Non-pigmented ciliary epithelial cell (primary cell): ENCODE measurements around the gene KLHL15.
A peak's percentile ranks its signal among the peaks of the same experiment; 100 is the strongest.
"Not testable (repeated sequence)": the region's sequence is repeated elsewhere in the genome, so short reads cannot be mapped to it uniquely, and the experiment has no call there.

Experiments used
- DNase-seq: peaks from one replicate; pipeline ENCODE4 v3.0.0-alpha.2; 2010; ENCODE audit warnings: low read depth

The KLHL15 gene

GRCh38 chrX:24027086-24027485 lies at the start of gene KLHL15:
KLHL15 (minus strand) TSS chrX:24027186; CDS start chrX:24006693, 20,493 bp downstream.
- no peak for DNase-seq

GRCh38 chrX:24069877-24070276 lies 42.9 kb upstream of the KLHL15 start:
- DNase-seq, result no peak

- DNase-seq, result no peak
These were observed 36.5 kb upstream of the KLHL15 start for GRCh38 chrX:24063488-24063887.

- no peak for DNase-seq
These were observed 28.0 kb upstream of the KLHL15 start for GRCh38 chrX:24055043-24055356.

GRCh38 chrX:24054182-24055042 lies 27.4 kb upstream of the KLHL15 start, which contains the start of gene EIF2S3:
EIF2S3 (plus strand) TSS chrX:24054956; CDS start chrX:24054969, 13 bp downstream.
- peak; percentile 76 for DNase-seq

- DNase-seq, result not testable (repeated sequence)
These were observed 23.7 kb upstream of the KLHL15 start for GRCh38 chrX:24050522-24051318.

- not testable (repeated sequence) for DNase-seq
These were observed 22.7 kb upstream of the KLHL15 start for GRCh38 chrX:24049643-24050042.

- DNase-seq, result not testable (repeated sequence)
These were observed 19.1 kb upstream of the KLHL15 start for GRCh38 chrX:24046060-24046459.

GRCh38 chrX:24037729-24038128 lies 10.7 kb upstream of the KLHL15 start:
- no peak for DNase-seq

GRCh38 chrX:24034485-24034884 lies 7.5 kb upstream of the KLHL15 start:
- DNase-seq, result no peak

GRCh38 chrX:24030597-24030996 lies 3.6 kb upstream of the KLHL15 start:
- no peak for DNase-seq

GRCh38 chrX:24027985-24028384 lies 999 bp upstream of the KLHL15 start:
- no peak for DNase-seq

- no peak for DNase-seq
These were observed 554 bp downstream of the KLHL15 start for GRCh38 chrX:24026432-24026831.

GRCh38 chrX:24025741-24026403 lies 1.1 kb downstream of the KLHL15 start:
- peak; percentile 24 for DNase-seq

GRCh38 chrX:24024819-24025740 lies 1.9 kb downstream of the KLHL15 start:
- DNase-seq, result peak; percentile 38

- no peak for DNase-seq
These were observed 2.9 kb downstream of the KLHL15 start for GRCh38 chrX:24023972-24024669.

- no peak for DNase-seq
These were observed 3.4 kb downstream of the KLHL15 start for GRCh38 chrX:24023544-24023943.

GRCh38 chrX:24020306-24020876 lies 6.6 kb downstream of the KLHL15 start:
- no peak for DNase-seq

GRCh38 chrX:24019448-24019847 lies 7.5 kb downstream of the KLHL15 start:
- DNase-seq, result no peak

GRCh38 chrX:24018809-24019208 lies 8.2 kb downstream of the KLHL15 start:
- DNase-seq, result no peak
